ENCODE data around the gene SLC35E3. TPM values are rescaled to one million over a fixed set of nuclear protein-coding genes. Genes with fewer than 3 reads are reported as not detected.

SLC35E3 gene
- total RNA-seq, 4 donors from 2014 or later, result 1.7 to 4.9 (median 3.1) TPM

GRCh38 chr12:68827895-68828671, 82.1 kb downstream of the SLC35E3 start:
- intact Hi-C loops (cut with DNase I), result no loop called here
- H3K27ac ChIP-seq (replicated peaks in 1 of 4), result no peak overlapping the region
- no peak for DNase-seq (ENCODE audit: extremely low spot score)
- no peak overlapping the region for H3K4me3 ChIP-seq
- no peak for TF ChIP-seq EP300 (IDR thresholded peaks at IDR 0.05)
- no peak for TF ChIP-seq POLR2AphosphoS5 (IDR thresholded peaks at IDR 0.05)
- TF ChIP-seq CTCF (IDR thresholded peaks at IDR 0.05), result no peak
- no peak for TF ChIP-seq POLR2A (IDR thresholded peaks at IDR 0.05; ENCODE audit: low read depth)
- peaks cover 0 to 15% (median 5%) of the 10 kb centered on the region in 4 donors for H3K4me1 ChIP-seq
- H3K27me3 ChIP-seq, result no peaks in the 10 kb centered on the region
- WGBS, result 80% methylated on average over 5 of the region's 5 CpGs
- no peaks in the 10 kb centered on the region for H3K9me3 ChIP-seq
- peaks cover 57 to 95% (median 80%) of the 10 kb centered on the region in 4 donors for H3K36me3 ChIP-seq

- no peaks in the 10 kb centered on the region for H3K9me3 ChIP-seq
- 87% methylated on average over 7 of the region's 7 CpGs for WGBS
- TF ChIP-seq CTCF (IDR thresholded peaks at IDR 0.05), result no peak
- TF ChIP-seq POLR2AphosphoS5 (IDR thresholded peaks at IDR 0.05), result no peak
- TF ChIP-seq POLR2A (IDR thresholded peaks at IDR 0.05; ENCODE audit: low read depth), result no peak
- TF ChIP-seq EP300 (IDR thresholded peaks at IDR 0.05), result no peak
- peaks cover 0 to 15% (median 5%) of the 10 kb centered on the region in 4 donors for H3K4me1 ChIP-seq
- no peak overlapping the region for H3K4me3 ChIP-seq
- H3K27me3 ChIP-seq, result no peaks in the 10 kb centered on the region
- H3K36me3 ChIP-seq, result peaks cover 56 to 93% (median 80%) of the 10 kb centered on the region in 4 donors
- H3K27ac ChIP-seq (replicated peaks in 1 of 4), result no peak overlapping the region
- intact Hi-C loops (cut with DNase I), result no loop called here
- no peak for DNase-seq (ENCODE audit: extremely low spot score)
Observed at GRCh38 chr12:68828672-68829068, 82.7 kb downstream of the SLC35E3 start.

Other genes with a start within 250 kb of the SLC35E3 start
- gene RAP1B, start 135.3 kb upstream of the SLC35E3 start, total RNA-seq, result 100 to 1,000 TPM; 114 to 181 (median 149) TPM
- 10 to 100 TPM; 21.6 to 26.1 (median 24.6) TPM for gene NUP107, start 59.2 kb upstream of the SLC35E3 start, total RNA-seq
- 10 to 100 TPM; 33.3 to 47.2 (median 40.0) TPM for gene MDM2, start 62.0 kb downstream of the SLC35E3 start, total RNA-seq
- 10 to 100 TPM; 30.2 to 51.9 (median 35.0) TPM for gene CPM, start 187.0 kb downstream of the SLC35E3 start, total RNA-seq

Data from esophagus muscularis mucosa (tissue), 4 donors.